IPS-NIHi11 (cell line): ENCODE measurements around the gene TBX18.

Experiments used
- DNase-seq: peaks from one replicate; pipeline ENCODE4 v3.0.0; 2012; ENCODE audit warnings: mixed read lengths, low spot score

The TBX18 gene

GRCh38 chr6:84764332-84765049 is at the start of gene TBX18:
TSS of gene TBX18 (minus strand) at chr6:84764598. CDS start at chr6:84764181, 417 bp downstream.
- peak; percentile 87 for DNase-seq

- no peak for DNase-seq
Observed at GRCh38 chr6:84811351-84811750, 47.0 kb upstream of the TBX18 start.

- peak; percentile 19 for DNase-seq
Observed at GRCh38 chr6:84809455-84809854, 45.1 kb upstream of the TBX18 start.

GRCh38 chr6:84808491-84809061 is 44.2 kb upstream of the TBX18 start:
- DNase-seq: no peak

DNA sequence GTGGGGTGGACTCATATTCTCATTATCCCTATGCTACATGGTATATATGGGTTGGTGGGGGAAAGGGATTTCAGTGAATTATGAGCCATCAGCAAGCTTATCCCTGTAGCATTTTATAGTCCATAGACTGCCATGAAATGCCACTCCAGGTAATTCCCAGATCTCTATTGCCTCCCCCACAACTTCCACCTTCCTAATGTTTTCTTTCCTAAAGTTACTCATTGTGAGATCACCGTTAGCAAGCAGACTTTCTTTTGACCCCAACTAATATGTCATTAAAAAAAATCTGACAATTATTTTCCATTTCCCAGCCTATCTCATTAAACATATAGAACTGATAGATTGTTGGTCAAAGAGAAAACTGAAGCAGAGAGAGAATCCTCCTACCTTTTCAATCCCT is 40.7 kb upstream of the TBX18 start:
- DNase-seq: no peak

GRCh38 chr6:84804720-84805119 is 40.3 kb upstream of the TBX18 start:
- DNase-seq: no peak

DNA sequence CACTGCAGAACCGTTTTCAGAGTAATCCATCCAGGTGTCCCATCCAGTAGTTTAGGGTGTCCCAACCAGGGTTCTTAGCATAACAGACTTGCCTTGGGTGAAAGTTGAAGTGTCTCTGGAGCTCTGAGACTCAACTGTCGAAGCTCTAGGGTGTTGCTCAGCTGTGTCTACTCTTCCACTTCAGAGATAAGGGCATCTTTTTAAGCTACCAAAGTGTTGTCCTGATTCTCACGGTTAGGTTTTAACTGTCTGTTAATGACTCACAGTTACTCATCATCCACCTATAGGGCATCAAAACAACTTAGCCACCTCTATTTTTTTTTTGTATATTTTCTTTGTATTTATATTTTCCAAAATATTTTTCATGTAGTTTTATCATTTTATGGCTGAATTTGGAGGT is 36.9 kb upstream of the TBX18 start:
- DNase-seq: no peak

DNA sequence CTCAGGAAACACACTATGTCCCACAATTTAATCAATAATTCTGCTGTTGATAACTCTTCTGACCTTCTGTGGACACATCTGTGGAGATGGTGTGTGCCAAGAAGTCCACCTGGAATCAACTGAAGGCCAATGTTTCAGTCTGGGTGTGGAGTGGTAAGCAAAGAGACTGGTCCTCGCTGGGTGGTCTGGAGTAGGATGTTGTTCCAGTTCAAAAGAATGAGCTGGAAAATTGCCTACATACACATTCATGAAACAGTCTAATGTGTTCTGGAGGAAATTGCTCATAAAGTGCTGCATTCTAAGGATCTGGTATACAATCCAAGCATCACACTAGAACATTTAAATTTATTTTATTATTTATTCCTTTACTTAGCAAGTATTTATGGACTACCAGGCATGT is 33.9 kb upstream of the TBX18 start:
- no peak for DNase-seq

- DNase-seq: no peak
Observed at GRCh38 chr6:84796343-84796742, 31.9 kb upstream of the TBX18 start.

DNA sequence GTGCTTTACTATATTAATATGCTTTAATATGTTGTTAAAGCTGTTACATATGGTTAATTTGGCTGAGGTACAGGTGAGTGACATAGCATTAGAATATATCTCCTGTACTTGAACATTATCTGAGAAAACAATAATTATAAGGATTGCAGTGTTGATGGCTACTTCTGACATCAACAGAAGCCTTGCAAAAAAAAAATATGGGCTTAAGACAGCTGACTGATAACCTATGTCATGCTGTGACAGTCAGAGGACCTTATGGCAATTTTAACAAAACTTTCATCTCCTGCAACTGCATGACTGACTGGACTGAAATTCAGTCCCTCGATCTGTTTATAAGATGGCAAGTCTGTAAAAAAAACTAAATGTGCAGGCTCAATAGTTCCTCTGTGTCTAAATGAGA is 27.5 kb upstream of the TBX18 start:
- no peak for DNase-seq

GRCh38 chr6:84791233-84791632 is 26.8 kb upstream of the TBX18 start:
- DNase-seq: no peak

DNA sequence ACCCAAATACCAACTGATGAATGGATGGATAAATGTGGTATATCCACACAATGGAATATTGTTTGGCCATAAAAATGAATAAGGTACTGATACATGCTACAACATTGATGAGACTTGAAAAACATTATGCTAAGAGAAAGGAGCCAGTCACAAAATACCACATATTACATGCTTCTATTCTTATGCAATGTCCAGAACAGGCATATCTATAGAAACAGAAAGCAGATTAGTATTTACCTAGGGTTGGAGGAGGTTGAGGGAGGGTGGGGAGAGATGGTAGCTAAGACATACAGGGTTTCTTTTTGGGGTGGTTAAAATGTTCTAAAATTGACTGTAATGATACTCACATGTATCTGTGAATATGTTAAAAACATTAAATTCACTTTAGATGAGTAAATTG is 24.8 kb upstream of the TBX18 start:
- no peak for DNase-seq

DNA sequence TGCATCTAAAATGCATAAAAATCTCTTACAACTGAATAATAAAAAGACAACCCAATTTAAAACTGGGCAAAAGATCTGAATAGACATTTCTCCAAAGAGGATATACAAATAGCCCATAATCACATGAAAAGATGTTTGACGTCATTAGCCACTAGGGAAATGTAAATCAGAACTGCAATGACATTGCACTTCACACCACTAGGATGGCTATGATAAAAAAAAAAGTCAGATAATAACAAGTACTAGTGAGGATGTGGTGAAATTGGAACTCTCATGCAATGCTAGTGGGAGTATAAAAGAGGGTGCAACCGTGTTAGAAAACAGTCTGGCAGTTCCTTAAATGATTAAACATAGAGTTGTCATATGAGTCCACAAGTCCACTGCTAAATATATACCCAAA is 24.3 kb upstream of the TBX18 start:
- no peak for DNase-seq

DNA sequence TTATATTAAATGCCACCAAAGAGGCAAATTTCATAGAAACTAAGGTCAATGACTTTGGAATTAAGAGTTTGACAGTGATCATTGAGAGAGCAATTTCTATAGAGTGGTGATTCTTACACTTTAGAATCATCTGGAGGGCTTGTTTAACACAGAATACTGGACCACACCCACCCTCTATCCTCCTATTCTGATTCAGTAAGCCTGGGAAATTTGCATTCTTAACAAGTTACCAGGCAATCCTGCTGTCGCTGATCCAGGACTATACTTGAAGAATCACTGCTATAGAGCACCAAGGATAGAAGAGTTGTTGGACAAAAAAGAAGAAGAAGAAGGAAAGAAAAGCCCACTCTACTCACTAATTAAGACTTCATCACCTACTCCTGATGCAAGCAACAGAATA is 21.3 kb upstream of the TBX18 start:
- DNase-seq: no peak

- no peak for DNase-seq
Observed at GRCh38 chr6:84779917-84780316, 15.5 kb upstream of the TBX18 start.

DNA sequence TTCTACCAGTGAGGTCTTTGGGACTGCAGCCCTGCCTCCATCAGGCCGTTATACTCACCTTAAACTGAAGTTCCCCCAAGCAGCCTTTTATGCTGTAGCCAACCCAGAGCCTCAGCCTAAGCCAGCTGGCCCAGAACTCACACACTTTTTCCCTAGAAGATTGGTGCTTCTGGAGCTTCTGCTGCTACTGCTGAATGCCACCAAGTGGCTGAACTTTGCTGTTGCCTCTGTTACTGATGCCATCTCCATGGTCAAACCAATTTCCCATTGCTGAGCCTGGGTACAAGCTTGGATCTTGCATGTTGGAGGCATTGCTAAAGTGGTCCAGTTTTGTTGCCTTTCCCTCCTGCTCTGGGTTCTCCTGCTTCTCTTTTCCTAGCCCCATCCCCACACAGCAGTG is 15.0 kb upstream of the TBX18 start:
- no peak for DNase-seq

DNA sequence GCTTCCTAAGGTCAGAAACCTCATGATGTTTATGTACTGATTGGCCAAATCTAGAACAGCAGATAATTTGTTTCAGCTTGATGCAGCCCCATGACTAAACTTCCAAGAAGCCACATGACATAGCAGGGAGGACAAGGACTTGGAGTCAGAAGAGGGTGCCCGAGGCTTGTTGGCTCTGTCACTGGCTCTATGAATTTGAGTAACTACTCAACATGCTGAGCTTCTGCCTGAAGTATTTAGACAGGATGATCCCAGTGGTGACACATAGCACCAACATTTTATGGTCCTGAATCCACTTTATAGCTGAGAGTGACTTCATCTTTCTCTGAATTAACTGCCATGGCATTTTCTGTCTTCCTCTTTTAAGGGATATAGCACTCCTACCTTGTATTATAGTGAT is 13.5 kb upstream of the TBX18 start:
- no peak for DNase-seq

DNA sequence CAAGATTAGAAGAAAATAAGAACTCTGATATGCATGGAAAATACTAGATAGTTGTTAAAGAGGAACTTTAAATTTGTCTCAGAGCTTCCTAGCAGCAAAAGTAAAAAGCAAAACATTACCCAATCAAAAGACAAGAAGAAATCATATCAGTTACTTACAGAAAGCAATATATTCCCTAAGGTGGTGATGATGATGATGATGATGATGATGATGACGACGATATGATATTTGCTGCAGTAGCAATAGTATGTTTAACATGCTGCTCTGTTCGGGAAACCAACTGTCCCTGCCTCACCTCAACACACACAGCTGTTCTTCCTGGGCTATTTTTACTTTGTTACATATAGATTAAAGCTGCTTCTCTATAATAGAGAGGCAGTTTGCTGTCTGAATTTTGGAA is 12.0 kb upstream of the TBX18 start:
- DNase-seq: no peak

- no peak for DNase-seq
Observed at GRCh38 chr6:84775751-84776150, 11.4 kb upstream of the TBX18 start.

GRCh38 chr6:84774985-84775284 is 10.5 kb upstream of the TBX18 start:
- DNase-seq: no peak

DNA sequence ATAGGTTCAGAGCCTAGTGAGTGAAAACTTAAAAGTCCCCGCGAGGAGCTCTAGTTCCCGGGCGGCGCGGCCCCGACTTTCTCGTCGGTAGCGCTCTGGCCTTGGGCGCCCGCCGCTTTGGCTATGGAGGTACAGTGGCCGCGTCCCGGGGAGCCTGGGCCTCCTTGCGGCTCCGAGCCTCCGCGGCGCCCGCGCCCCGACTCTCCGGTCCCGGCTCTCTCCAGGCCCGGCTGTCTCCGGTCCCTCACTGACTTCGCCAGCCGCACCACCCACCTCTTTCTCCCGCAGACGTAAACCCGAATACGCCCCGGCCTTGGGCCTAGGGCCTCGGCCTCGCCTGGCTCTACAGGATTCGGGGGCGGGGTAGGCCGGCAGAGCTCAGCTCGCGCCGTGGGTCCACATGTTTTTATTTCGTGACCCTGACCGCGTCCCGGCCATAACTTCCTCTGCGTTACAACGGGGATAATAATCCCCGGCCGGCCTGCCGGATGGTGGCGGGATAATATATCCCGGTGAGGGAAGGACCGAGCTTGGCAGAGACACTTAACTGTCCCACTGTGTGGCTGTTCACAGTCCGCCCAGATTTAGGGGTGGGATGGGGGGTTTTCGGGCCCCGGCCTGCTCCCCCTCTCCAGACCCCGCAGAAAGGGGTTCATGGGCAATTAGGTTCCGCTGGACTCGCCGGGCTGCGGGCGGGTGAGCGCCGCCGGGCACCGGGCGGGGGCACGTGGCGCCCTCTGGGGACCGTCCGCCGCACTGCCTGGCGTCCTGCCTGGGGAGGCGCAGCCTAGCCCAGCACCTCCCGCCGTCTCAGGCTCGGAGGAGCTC is 10.0 kb upstream of the TBX18 start:
- DNase-seq: peak; percentile 80

DNA sequence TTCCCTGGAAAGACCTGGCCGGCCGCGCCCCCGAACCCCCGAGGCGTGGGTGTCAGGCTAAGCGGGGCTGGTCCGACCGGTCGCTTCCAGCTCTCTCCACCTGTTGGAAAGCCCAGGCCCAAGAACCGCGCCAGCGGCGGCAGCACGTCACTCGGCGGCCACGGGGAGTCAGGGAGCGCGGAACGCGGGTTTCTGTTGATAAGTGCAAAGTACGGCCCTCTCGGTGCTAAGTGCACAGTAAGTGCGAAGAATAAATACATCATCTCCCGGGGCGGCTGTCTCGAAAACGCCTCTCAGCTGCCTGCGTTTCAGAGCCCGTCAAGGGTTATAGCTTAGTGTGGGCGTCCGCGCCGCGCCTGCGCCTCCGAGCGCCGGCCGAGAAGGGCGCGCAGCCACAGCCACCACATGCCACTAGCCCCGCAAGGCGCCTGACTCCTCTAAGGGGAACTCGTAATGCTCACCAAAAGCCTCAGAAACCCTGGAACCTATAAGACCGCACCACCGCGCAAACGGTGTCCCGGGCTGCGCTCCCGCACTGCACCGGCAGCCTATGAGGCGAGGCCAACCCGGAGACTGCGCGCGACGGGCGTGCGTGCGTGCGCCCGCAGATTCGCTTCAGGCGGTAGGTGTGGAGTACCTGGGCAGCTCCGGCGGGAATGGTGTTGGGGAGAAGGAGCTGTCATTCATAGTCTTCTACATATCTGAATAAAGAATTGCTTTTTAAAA is 9.2 kb upstream of the TBX18 start:
- DNase-seq: peak; percentile 35

- peak; percentile 16 for DNase-seq
Observed at GRCh38 chr6:84773133-84773430, 8.7 kb upstream of the TBX18 start.
